Measurements from ENCODE around the gene EMID1.

DNA sequence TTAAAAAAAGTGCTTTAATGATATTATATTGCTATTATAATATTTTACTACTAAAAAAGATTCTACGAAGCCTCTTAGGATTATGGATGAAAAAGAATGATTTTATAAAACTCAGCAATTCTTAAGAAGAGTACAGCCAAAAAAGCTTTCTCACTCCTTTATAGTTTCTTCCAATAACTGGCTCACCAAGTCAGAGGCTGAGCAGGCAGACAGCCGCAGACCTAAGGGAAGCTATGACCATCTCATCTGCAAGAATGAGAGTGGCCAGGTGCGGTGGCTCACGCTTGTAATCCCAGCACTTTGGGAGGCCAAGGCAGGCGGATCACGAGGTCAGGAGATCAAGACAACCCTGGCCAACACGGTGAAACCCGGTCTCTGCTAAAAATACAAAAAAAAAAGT lies 12.7 kb upstream of the EMID1 start:
- TF ChIP-seq, protein P1, sequence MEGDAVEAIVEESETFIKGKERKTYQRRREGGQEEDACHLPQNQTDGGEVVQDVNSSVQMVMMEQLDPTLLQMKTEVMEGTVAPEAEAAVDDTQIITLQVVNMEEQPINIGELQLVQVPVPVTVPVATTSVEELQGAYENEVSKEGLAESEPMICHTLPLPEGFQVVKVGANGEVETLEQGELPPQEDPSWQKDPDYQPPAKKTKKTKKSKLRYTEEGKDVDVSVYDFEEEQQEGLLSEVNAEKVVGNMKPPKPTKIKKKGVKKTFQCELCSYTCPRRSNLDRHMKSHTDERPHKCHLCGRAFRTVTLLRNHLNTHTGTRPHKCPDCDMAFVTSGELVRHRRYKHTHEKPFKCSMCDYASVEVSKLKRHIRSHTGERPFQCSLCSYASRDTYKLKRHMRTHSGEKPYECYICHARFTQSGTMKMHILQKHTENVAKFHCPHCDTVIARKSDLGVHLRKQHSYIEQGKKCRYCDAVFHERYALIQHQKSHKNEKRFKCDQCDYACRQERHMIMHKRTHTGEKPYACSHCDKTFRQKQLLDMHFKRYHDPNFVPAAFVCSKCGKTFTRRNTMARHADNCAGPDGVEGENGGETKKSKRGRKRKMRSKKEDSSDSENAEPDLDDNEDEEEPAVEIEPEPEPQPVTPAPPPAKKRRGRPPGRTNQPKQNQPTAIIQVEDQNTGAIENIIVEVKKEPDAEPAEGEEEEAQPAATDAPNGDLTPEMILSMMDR (IDR thresholded peaks at IDR 0.05): no peak
- TF ChIP-seq ZNF138 (CRISPR knock-in tag; conservative IDR thresholded peaks at IDR 0.05): no peak

Data from WTC11 (cell line).